ENCODE results near the gene CXCR5.

The CXCR5 gene

DNA sequence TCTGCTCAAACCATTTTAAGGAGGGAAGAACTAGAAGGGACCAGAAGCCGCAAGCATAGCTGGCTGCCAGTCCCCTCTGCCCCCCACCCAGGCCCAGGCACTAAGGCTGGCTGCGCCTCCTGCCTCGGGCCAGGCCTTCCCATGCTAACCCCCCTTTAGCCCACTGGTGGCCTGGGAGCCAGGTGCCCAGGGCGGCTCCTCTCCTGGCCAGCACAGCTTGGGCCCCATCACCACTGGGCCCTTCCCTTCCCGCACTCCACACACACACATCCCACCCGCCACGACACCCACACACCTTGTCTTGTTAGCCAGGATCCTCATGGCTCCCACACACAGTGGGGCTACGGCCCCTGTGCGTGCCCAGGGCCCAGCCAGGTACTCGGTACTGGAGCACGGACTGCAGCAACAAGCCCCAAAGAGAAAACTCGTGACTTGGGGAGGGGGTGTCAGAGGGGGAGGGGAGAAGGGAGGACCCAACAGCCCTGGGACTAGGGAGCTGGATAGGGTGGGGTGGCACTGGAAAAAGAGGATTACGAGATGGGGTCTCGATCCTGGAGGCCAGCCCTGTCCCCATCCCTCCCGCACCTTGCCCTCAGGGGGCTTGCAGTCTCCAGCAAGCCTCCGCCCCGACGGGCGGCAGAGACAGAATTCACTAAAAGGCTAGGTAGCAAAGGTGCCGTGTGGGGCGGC lies 26.1 kb downstream of the CXCR5 start:
- no peak overlapping the region for H3K4me3 ChIP-seq (ENCODE audit: low read depth, low read length)

DNA sequence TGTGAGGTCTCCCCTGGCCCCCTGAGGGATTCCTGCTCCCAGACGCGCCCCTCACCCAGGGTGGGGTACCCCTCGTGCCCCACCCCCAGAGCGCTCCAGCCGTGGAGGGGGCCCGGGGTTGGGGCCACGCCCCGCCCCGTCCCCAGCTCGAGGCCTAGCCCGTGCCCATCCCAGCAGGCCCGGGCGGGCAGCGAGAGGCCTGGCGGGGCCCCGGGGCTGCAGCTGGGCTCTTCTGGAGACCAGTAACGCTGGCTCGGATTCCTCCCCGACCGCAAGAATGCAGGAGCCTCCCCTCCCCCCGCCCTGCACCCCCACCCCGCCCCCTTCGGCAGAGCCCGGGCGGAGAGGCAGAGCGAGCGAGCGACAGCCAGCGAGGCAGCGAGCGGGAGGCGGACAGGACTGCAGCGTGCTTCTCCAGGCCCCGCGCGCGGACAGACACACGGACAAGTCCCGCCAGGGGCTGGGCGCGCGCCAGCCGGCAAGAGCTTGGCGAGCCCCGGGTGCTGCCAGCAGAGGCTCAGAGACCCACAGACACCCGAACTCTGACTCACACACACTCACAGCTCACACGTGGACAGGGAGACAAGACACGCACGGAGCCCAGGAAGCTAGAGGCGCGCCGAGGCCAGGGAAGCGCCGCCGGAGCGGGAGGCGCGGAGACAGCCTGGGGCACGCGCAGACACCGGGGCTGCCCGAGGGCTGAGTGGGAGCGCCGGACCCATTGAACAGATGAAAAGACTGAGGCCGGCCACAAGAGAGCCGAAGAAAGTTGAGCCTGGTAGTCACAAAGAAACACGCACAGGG lies 26.8 kb downstream of the CXCR5 start:
- no peak overlapping the region for H3K4me3 ChIP-seq (ENCODE audit: low read depth, low read length)
- TF ChIP-seq, protein P1, sequence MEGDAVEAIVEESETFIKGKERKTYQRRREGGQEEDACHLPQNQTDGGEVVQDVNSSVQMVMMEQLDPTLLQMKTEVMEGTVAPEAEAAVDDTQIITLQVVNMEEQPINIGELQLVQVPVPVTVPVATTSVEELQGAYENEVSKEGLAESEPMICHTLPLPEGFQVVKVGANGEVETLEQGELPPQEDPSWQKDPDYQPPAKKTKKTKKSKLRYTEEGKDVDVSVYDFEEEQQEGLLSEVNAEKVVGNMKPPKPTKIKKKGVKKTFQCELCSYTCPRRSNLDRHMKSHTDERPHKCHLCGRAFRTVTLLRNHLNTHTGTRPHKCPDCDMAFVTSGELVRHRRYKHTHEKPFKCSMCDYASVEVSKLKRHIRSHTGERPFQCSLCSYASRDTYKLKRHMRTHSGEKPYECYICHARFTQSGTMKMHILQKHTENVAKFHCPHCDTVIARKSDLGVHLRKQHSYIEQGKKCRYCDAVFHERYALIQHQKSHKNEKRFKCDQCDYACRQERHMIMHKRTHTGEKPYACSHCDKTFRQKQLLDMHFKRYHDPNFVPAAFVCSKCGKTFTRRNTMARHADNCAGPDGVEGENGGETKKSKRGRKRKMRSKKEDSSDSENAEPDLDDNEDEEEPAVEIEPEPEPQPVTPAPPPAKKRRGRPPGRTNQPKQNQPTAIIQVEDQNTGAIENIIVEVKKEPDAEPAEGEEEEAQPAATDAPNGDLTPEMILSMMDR (IDR thresholded peaks at IDR 0.05; ENCODE audit: borderline replicate concordance, insufficient read depth, low read depth, low read length), result no peak

More for the DNA sequence above, 26.1 kb downstream of the CXCR5 start:
- TF ChIP-seq, protein P1 (IDR thresholded peaks at IDR 0.05; ENCODE audit: borderline replicate concordance, insufficient read depth, low read depth, low read length), result no peak

DNA sequence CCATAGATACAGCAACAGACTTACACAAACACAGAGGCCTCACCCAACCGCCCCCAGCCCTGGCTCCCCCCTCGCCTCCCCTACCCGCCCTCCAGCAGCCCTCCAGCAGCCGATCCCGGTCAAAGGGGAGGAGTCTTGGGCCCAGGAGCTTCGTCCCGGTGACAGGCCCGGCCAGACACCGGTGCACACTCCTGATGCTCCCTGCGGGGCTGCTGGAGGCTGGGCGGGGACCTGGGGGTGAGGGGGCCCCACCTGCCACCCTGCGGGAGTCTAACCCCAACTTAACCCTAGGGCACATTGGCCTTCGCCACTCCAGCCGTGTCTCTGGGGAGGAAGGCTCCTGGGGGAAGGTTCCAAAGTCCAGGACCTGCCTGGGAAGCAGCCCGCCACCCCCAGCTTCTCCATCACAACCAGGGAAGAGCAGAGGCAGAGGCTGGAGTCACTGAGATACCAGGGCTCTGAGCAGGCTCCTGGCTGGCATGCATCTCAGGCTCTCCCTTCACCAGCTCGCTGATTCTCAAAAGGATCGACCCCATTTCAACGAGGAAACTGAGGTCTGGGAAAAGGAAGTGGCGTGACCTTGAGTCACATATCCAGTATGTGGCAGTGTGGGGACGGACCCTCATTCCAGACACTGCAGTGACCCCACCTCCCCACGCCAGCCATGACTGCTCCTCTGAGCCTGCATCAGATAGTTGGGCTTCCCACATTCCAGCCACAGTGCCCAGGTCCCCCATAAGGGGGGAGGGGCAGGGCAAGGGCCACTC lies 27.6 kb downstream of the CXCR5 start:
- TF ChIP-seq, protein P1 (IDR thresholded peaks at IDR 0.05; ENCODE audit: borderline replicate concordance, insufficient read depth, low read depth, low read length), result no peak
- no peak overlapping the region for H3K4me3 ChIP-seq (ENCODE audit: low read depth, low read length)

GRCh38 chr11:118911880-118912741 lies 28.4 kb downstream of the CXCR5 start:
- H3K4me3 ChIP-seq (ENCODE audit: low read depth, low read length), result no peak overlapping the region
- TF ChIP-seq, protein P1 (IDR thresholded peaks at IDR 0.05; ENCODE audit: borderline replicate concordance, insufficient read depth, low read depth, low read length), result no peak

GRCh38 chr11:118912742-118913410 lies 29.2 kb downstream of the CXCR5 start:
- TF ChIP-seq, protein P1 (IDR thresholded peaks at IDR 0.05; ENCODE audit: borderline replicate concordance, insufficient read depth, low read depth, low read length), result no peak
- H3K4me3 ChIP-seq (ENCODE audit: low read depth, low read length), result no peak overlapping the region

All from GM12875 (cell line).